Heart right ventricle (tissue), 16 donors: ENCODE results near the gene SCG5. TPM values are rescaled to one million over a fixed set of nuclear protein-coding genes. Genes with fewer than 3 reads are reported as not detected.

Source experiments
- ATAC-seq, 8 donors: fragments of 200-7000 bp; cut with Tn5 transposase; one replicate each; pipeline ENCODE4 v1.9.1; 2020; ENCODE audit warnings: mild to moderate bottlenecking in 8 of 8, moderate library complexity in 8 of 8, moderate number of reproducible peaks in 1 of 8
- DNase-seq, 2 donors: peaks; one replicate each; pipeline ENCODE4 v3.0.0-alpha.2; 2020
- H3K27ac ChIP-seq, 10 donors: fragments of 200-600 bp; sonication (generic) in 2 of 10; one replicate each; pipeline versions ENCODE4 v1.5.0 to v1.8.0; 2020 to 2022; ENCODE audit warnings: mild to moderate bottlenecking in 3 of 10
- H3K27me3 ChIP-seq, 7 donors: fragments of 200-600 bp; one replicate each; pipeline ENCODE4 v1.8.0; 2021 to 2022; ENCODE audit warnings: mild to moderate bottlenecking in 2 of 7
- H3K36me3 ChIP-seq, 9 donors: fragments of 200-600 bp; sonication (generic) in 1 of 9; one replicate each; pipeline versions ENCODE4 v1.5.0 to v1.8.0; 2020 to 2022; ENCODE audit warnings: mild to moderate bottlenecking in 2 of 9
- H3K4me1 ChIP-seq, 9 donors: fragments of 200-600 bp; sonication (generic) in 1 of 9; one replicate each; pipeline versions ENCODE4 v1.5.0 to v1.8.0; 2020 to 2022; ENCODE audit warnings: mild to moderate bottlenecking in 4 of 9
- H3K4me3 ChIP-seq, 10 donors: fragments of 200-600 bp; sonication (generic) in 2 of 10; one replicate each; pipeline versions ENCODE4 v1.5.0 to v1.8.0; 2020 to 2022; ENCODE audit warnings: mild to moderate bottlenecking in 7 of 10, moderate library complexity in 2 of 10
- H3K9me3 ChIP-seq, 11 donors: fragments of 200-600 bp in 10 of 11; sonication (generic) in 2 of 11; one replicate each; pipeline versions ENCODE4 v1.5.0 to v1.8.0; 2013 to 2022; ENCODE audit warnings: mild to moderate bottlenecking in 2 of 11, control low read depth in 1 of 11, moderate library complexity in 1 of 11
- WGBS, 2 donors: extraction: QIAGEN DNeasy Blood & Tissue Kit; methylation state at CpG; one replicate each; pipeline ENCODE4 v1.1.7; 2013; ENCODE audit warnings: inconsistent platforms in 1 of 2; 5-methylcytosine and 5-hydroxymethylcytosine counted together
- intact Hi-C, 10 donors: fragments of 100-400 bp; cut with DNase I; formaldehyde crosslinking; loops; one replicate each; pipeline versions ENCODE4 v1.11.1 to v1.14.2; 2022
- polyA plus RNA-seq, 2 donors: library from polyadenylated mRNA; stranded (reverse); fragments of 200-250 nt; gene quantifications; one replicate each; pipeline ENCODE4 v1.2.3, GENCODE V29; 2013
- total RNA-seq, 10 donors: library from RNA; stranded (reverse); fragmentation: NEBNext Ultra II Directional in 3 of 10; extraction: Animal tissue kit (Norgen Biotek cat#: 25700) in 3 of 10; gene quantifications; one replicate each; pipeline versions ENCODE4 v1.2.1 to v1.2.4, GENCODE V29; 2021 to 2023
- TF ChIP-seq, protein P1 (sequence below), 9 donors: fragments of 200-600 bp; sonication (generic) in 2 of 9; IDR thresholded peaks; one replicate each; pipeline versions ENCODE4 v1.5.0 to v1.8.0; 2021 to 2022; ENCODE audit warnings: antibody characterized with exemption in 9 of 9, mild to moderate bottlenecking in 5 of 9, moderate library complexity in 1 of 9
- donor health status: Arrhythmogenic right ventricular cardiomyopathy.
- donor health status: ischemic (EF 13 %, LVEDD 7.1; RV severe dilation, severe dysfunction).
- donor health status: healthy with polysubstance abuse.
- donor health status: DM: no; HTN: yes; CAD: no.
- donor health status: DM: no; HTN: no; CAD: no.
- donor health status: ischemic (EF 25% LVEDD 6.9; RV normal size, moderate dysfunction).
- donor health status: ischemic (EF 25% LVEDD 5.7; RV mildly dilated, moderate dysfunction).
- donor health status: healthy.
- donor health status: DM: yes; HTN: yes; CAD: no.
- donor health status: Ischemic cardiomyopathy.
- donor health status: ischemic (EF 35%, LVEDD 5.7; RV mildly dilated, moderate dysfunction).
- donor health status: nonischemic (EF 11% LVEDD 7.7; RV severe dilation, severe dysfunction).
- donor health status: DM: yes; HTN: yes; CAD: no.
- donor health status: PGD.
- donor health status: ischemic (EF 29% LVEDD 5.4; RV normal size, mild dysfunction).
- donor health status: nonischemic (EF 23%, LVEDD 6.1; RV moderate dilation, normal function).

SCG5 gene
- total and polyA plus RNA-seq, 12 donors, result 0.23 to 1.1 (median 0.51) TPM; not detected in 6

DNA sequence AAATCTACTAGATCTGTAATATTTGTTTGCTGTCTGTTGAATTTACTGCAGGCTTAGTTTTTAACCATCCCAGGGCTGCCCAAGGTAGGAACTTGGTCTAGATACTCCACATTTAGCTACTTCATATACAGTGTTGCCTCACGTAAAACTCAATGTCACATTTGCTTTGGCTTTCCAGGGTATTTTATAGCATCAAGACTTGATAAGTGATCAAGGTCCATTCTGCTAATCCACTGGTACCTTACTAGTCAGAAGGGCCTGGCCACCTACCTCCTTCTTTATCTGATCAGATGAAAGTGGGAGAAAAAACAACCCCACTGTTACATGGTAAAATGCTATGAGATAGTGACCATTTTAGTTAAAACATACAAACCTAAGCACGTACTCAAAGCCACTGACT is 50.8 kb downstream of the SCG5 start:
- ATAC-seq, result no peak
- WGBS, 2 donors, result 89% methylated on average over 2 of the region's 2 CpGs
- Histone ChIP-seq H3K27me3 (no peaks in the 10 kb centered on the region), H3K36me3 (no peaks in the 10 kb centered on the region), H3K4me3 (no peak overlapping the region), H3K27ac (no peak overlapping the region), H3K9me3 (no peaks in the 10 kb centered on the region), H3K4me1 (no peaks in the 10 kb centered on the region)
- no peak for DNase-seq
- TF ChIP-seq, protein P1, sequence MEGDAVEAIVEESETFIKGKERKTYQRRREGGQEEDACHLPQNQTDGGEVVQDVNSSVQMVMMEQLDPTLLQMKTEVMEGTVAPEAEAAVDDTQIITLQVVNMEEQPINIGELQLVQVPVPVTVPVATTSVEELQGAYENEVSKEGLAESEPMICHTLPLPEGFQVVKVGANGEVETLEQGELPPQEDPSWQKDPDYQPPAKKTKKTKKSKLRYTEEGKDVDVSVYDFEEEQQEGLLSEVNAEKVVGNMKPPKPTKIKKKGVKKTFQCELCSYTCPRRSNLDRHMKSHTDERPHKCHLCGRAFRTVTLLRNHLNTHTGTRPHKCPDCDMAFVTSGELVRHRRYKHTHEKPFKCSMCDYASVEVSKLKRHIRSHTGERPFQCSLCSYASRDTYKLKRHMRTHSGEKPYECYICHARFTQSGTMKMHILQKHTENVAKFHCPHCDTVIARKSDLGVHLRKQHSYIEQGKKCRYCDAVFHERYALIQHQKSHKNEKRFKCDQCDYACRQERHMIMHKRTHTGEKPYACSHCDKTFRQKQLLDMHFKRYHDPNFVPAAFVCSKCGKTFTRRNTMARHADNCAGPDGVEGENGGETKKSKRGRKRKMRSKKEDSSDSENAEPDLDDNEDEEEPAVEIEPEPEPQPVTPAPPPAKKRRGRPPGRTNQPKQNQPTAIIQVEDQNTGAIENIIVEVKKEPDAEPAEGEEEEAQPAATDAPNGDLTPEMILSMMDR (IDR thresholded peaks at IDR 0.05), result no peak
- intact Hi-C loops, result no loop called here

DNA sequence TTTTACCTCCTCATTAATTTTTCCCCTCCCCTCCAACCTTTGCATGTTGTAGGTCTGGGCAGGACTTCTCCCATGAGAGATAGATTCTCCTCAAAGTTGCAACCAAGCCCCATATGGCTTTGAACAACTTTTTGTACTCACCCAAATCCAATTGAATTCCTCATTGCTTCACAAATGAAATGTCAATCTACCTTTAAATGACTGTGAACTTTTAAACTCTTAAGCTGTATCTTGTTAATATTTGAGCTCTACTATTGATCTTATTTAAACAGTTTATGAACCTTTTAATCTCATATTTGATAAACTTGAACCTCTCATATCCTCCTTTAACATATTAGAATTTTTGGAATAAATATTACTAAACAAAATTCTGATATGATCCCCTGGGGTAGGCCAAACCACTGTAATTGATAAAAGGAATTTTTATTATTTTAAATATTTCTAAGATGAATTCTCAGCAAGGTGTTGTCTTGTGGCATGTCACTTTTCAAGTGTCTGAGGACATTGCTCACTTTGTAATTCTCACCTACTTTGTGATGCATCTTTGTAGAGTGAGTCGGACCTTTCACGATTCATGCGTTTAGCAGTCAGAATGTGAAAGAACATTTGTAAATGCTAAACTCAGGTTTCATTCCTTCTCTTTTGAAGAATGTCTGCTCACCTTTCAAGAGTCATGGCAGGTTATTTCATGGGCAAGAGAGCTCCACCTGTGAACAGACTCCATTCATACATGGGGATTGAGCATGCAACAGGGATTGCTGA is 52.9 kb downstream of the SCG5 start:
- H3K36me3 ChIP-seq, result no peaks in the 10 kb centered on the region
- H3K4me3 ChIP-seq, result no peak overlapping the region
- intact Hi-C loops, result no loop called here
- TF ChIP-seq, protein P1 (IDR thresholded peaks at IDR 0.05), result no peak
- 96 to 98% methylated on average over 3 of the region's 3 CpGs for WGBS, 2 donors
- peaks cover 0 to 9% (median 2%) of the 10 kb centered on the region in 7 donors for H3K27me3 ChIP-seq
- H3K4me1 ChIP-seq, result no peaks in the 10 kb centered on the region
- H3K9me3 ChIP-seq, result no peaks in the 10 kb centered on the region
- DNase-seq (no peak), ATAC-seq (no peak)
- H3K27ac ChIP-seq, result no peak overlapping the region

DNA sequence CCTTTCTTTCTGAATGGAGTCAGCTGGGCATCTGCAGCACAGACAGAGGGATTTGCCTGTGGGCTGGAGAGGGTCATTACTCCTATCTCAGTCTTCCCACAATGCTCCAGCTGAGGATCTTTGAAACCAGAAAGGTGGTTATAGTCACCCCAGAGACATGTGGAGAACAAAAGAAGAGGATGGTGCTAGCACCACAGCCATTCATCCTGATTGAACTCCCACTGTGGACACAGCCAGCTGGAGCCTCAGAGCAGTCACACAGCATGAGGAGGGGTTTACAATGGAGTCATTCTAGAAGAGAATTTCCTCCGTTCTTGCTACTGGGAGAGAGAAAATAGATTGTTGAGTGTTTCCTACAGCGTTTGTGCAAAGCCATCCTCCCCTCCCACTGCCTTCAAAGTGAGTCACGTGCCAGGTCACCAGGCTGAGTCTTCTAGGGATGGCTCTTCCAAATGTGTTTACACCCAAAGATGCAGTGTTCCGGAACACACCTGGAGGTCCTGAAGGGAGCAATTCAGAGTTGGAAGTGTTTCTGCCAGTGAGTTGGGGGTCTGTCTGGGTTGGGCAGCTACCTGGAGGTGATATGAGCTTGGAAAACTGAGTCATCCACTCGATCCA is 57.4 kb downstream of the SCG5 start:
- Histone ChIP-seq H3K36me3 (no peaks in the 10 kb centered on the region), H3K4me3 (no peak overlapping the region), H3K4me1 (no peaks in the 10 kb centered on the region), H3K27me3 (peaks cover 0 to 34% (median 9%) of the 10 kb centered on the region in 7 donors), H3K9me3 (no peaks in the 10 kb centered on the region), H3K27ac (no peak overlapping the region)
- TF ChIP-seq, protein P1 (IDR thresholded peaks at IDR 0.05), result no peak
- DNase-seq (no peak), ATAC-seq (no peak)
- 78 to 86% methylated on average over 5 of the region's 5 CpGs for WGBS, 2 donors
- intact Hi-C loops, result no loop called here

DNA sequence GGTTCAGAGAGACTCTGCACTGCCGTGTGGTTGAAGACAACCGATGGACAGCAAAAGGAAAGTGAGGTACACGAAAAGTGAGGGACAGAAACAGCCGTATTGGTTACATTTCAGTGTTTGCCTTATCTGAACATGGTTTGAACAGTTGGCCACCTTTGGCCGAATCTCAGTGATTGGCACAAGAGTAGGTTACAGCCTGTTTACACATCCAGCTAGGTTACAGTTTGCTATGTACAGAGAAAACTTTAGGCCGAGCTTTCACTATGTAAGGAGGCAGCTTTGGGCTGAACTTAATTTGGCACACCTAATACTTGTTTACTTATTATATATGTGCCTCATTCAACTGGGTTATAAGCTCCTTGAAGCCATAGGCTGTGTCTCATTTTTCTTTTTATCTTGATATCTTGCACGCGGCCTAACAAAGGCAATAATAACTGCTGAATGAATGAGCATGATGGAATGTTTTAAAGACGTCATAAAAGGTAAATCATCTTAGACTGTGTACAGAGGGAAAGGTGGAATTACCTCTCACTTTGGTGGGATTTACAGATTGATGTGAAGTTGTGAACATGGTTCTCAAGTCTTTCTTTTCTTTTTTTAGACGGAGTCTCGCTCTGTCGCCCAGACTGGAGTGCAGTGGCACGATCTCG is 59.1 kb downstream of the SCG5 start:
- Histone ChIP-seq H3K27ac (no peak overlapping the region), H3K36me3 (no peaks in the 10 kb centered on the region), H3K4me3 (no peak overlapping the region), H3K9me3 (no peaks in the 10 kb centered on the region), H3K27me3 (peaks cover 0 to 51% (median 9%) of the 10 kb centered on the region in 7 donors), H3K4me1 (no peaks in the 10 kb centered on the region)
- intact Hi-C loops, result no loop called here
- 87 to 91% methylated on average over 12 to 14 of the region's 14 CpGs for WGBS, 2 donors
- ATAC-seq (no peak), DNase-seq (no peak)
- TF ChIP-seq, protein P1 (IDR thresholded peaks at IDR 0.05), result no peak
